Measurements from ENCODE around the gene EEFSEC.

Gene EEFSEC

GRCh38 chr3:128432971-128433836 is 279.9 kb downstream of the EEFSEC start:
- TF ChIP-seq LEF1 (IDR thresholded peaks at IDR 0.05; ENCODE audit: borderline replicate concordance) (no peak), HDGF (IDR thresholded peaks at IDR 0.05; ENCODE audit: borderline replicate concordance) (no peak), FOXM1 (IDR thresholded peaks at IDR 0.05; ENCODE audit: borderline replicate concordance) (no peak), PKNOX1 (IDR thresholded peaks at IDR 0.05) (no peak), TARDBP (IDR thresholded peaks at IDR 0.05) (no peak), NFRKB (IDR thresholded peaks at IDR 0.05) (no peak), SP1 (IDR thresholded peaks at IDR 0.05) (no peak), ARNT (IDR thresholded peaks at IDR 0.05) (no peak)
- CTCF ChIA-PET, result no interaction called here
- POLR2A ChIA-PET, result no interaction called here
- DNase-seq (ENCODE audit: extremely low spot score), result no peak

- CTCF ChIA-PET, result no interaction called here
- POLR2A ChIA-PET, result interaction anchor here (1.3 kb wide), 1 partner anchor 55 kb away, joined by 3 read pairs; no protein-coding TSS in a partner anchor
- no peak for DNase-seq (ENCODE audit: extremely low spot score)
- TF ChIP-seq SP1 (IDR thresholded peaks at IDR 0.05) (no peak), L3MBTL2 (conservative IDR thresholded peaks at IDR 0.05) (no peak), FOXK2 (IDR thresholded peaks at IDR 0.05) (no peak), CTBP1 (IDR thresholded peaks at IDR 0.05; ENCODE audit: borderline replicate concordance) (no peak), SUZ12 (IDR thresholded peaks at IDR 0.05) (no peak), ARNT (IDR thresholded peaks at IDR 0.05) (no peak), ELF4 (IDR thresholded peaks at IDR 0.05) (no peak), HDGF (IDR thresholded peaks at IDR 0.05; ENCODE audit: borderline replicate concordance) (no peak), PKNOX1 (IDR thresholded peaks at IDR 0.05) (no peak), NFRKB (IDR thresholded peaks at IDR 0.05) (no peak), LEF1 (IDR thresholded peaks at IDR 0.05; ENCODE audit: borderline replicate concordance) (no peak)
These were observed 280.5 kb downstream of the EEFSEC start for GRCh38 chr3:128433837-128434165.

GRCh38 chr3:128434524-128434923 is 281.2 kb downstream of the EEFSEC start:
- ChIA-PET CTCF (no interaction called here), POLR2A (interaction anchor here (1.3 kb wide), 1 partner anchor 54 kb away, joined by 3 read pairs; no protein-coding TSS in a partner anchor)
- DNase-seq (ENCODE audit: extremely low spot score), result no peak
- TF ChIP-seq CTBP1 (IDR thresholded peaks at IDR 0.05; ENCODE audit: borderline replicate concordance) (no peak), ARNT (IDR thresholded peaks at IDR 0.05) (no peak), PKNOX1 (IDR thresholded peaks at IDR 0.05) (no peak), BHLHE40 (IDR thresholded peaks at IDR 0.05; ENCODE audit: borderline replicate concordance) (no peak), ELF4 (IDR thresholded peaks at IDR 0.05) (no peak), L3MBTL2 (conservative IDR thresholded peaks at IDR 0.05) (no peak), SUZ12 (IDR thresholded peaks at IDR 0.05) (no peak)

- ChIA-PET CTCF (no interaction called here), POLR2A (interaction anchor here (1.2 to 1.3 kb wide), 2 partner anchors 54 to 55 kb away, joined by 3 read pairs; no protein-coding TSS in a partner anchor)
- no peak for DNase-seq (ENCODE audit: extremely low spot score)
- no peak for TF ChIP-seq BHLHE40 (IDR thresholded peaks at IDR 0.05; ENCODE audit: borderline replicate concordance)
- TF ChIP-seq L3MBTL2 (conservative IDR thresholded peaks at IDR 0.05), result no peak
- no peak for TF ChIP-seq SUZ12 (IDR thresholded peaks at IDR 0.05)
These were observed 281.8 kb downstream of the EEFSEC start for GRCh38 chr3:128435058-128435457.

GRCh38 chr3:128435561-128435960 is 282.3 kb downstream of the EEFSEC start:
- POLR2A ChIA-PET, result interaction anchor here (1.2 kb wide), 1 partner anchor 54 kb away, joined by 3 read pairs; no protein-coding TSS in a partner anchor
- no peak for TF ChIP-seq FOXM1 (IDR thresholded peaks at IDR 0.05; ENCODE audit: borderline replicate concordance)
- TF ChIP-seq TARDBP (IDR thresholded peaks at IDR 0.05), result no peak
- TF ChIP-seq ELF4 (IDR thresholded peaks at IDR 0.05), result no peak
- TF ChIP-seq FOXA1 (IDR thresholded peaks at IDR 0.05), result no peak
- no peak for TF ChIP-seq BHLHE40 (IDR thresholded peaks at IDR 0.05; ENCODE audit: borderline replicate concordance)
- no peak for DNase-seq (ENCODE audit: extremely low spot score)
- CTCF ChIA-PET, result no interaction called here

- CTCF ChIA-PET, result interaction anchor here (0.7 kb wide), 1 partner anchor 411 kb away, joined by 3 read pairs; no protein-coding TSS in a partner anchor
- POLR2A ChIA-PET, result interaction anchor here (1.2 kb wide), 1 partner anchor 54 kb away, joined by 3 read pairs; no protein-coding TSS in a partner anchor
- TF ChIP-seq CTBP1 (IDR thresholded peaks at IDR 0.05; ENCODE audit: borderline replicate concordance) (no peak), ELF4 (IDR thresholded peaks at IDR 0.05) (no peak), L3MBTL2 (conservative IDR thresholded peaks at IDR 0.05) (no peak), ARNT (IDR thresholded peaks at IDR 0.05) (no peak), FOXK2 (IDR thresholded peaks at IDR 0.05) (no peak), FOXM1 (IDR thresholded peaks at IDR 0.05; ENCODE audit: borderline replicate concordance) (no peak), BHLHE40 (IDR thresholded peaks at IDR 0.05; ENCODE audit: borderline replicate concordance) (no peak), TARDBP (IDR thresholded peaks at IDR 0.05) (no peak), LEF1 (IDR thresholded peaks at IDR 0.05; ENCODE audit: borderline replicate concordance) (no peak), PKNOX1 (IDR thresholded peaks at IDR 0.05) (no peak), HDGF (IDR thresholded peaks at IDR 0.05; ENCODE audit: borderline replicate concordance) (no peak), NFRKB (IDR thresholded peaks at IDR 0.05) (no peak), SP1 (IDR thresholded peaks at IDR 0.05) (no peak), ZNF384 (IDR thresholded peaks at IDR 0.05) (no peak), FOXA1 (IDR thresholded peaks at IDR 0.05) (no peak), SUZ12 (IDR thresholded peaks at IDR 0.05) (no peak)
- DNase-seq (ENCODE audit: extremely low spot score), result no peak
These were observed 282.9 kb downstream of the EEFSEC start for GRCh38 chr3:128436214-128436613.

Measured in HEK293T (cell line).